MCF 10A (cell line): ENCODE data around the gene MICAL3. TPM values are rescaled to one million over a fixed set of nuclear protein-coding genes. Genes with fewer than 3 reads are reported as not detected.

Experiments
- BruUV-seq: library from RNA; stranded (reverse); fragments of 400-500 nt; replicated peaks from 2 replicates; lab custom pipeline; 2021; lab: Mats Ljungman, UMichigan
- CTCF ChIA-PET: fragments of 300-600 bp; sonication (Branson Sonifier 250); formaldehyde crosslinking; extraction: SDS; loops from one replicate; lab custom pipeline; 2021; ENCODE audit warnings: antibody characterized with exemption, inconsistent platforms; lab: Yijun Ruan, JAX
- POLR2A ChIA-PET: fragments of 300-600, 350-650 bp; sonication (Branson Sonifier 250); formaldehyde crosslinking; extraction: SDS; loops from one replicate; lab custom pipeline; 2020; ENCODE audit warnings: antibody characterized with exemption, inconsistent platforms; lab: Yijun Ruan, JAX
- DNase-seq: peaks from one replicate; pipeline ENCODE4 v3.0.0-alpha.2; 2018; ENCODE audit not compliant: unreplicated experiment
- H3K27ac Mint-ChIP-seq: one replicate; pipeline ENCODE4 v1.8.0; 2022; ENCODE audit warnings: mild to moderate bottlenecking, low read depth, mixed read lengths; ENCODE audit not compliant: unreplicated experiment
- H3K27me3 Mint-ChIP-seq: one replicate; pipeline ENCODE4 v1.8.0; 2022; ENCODE audit warnings: mixed read lengths; ENCODE audit not compliant: insufficient read depth, unreplicated experiment
- H3K36me3 Mint-ChIP-seq: one replicate; pipeline ENCODE4 v1.8.0; 2022; ENCODE audit warnings: mild to moderate bottlenecking, moderate library complexity, mixed read lengths; ENCODE audit not compliant: insufficient read depth, unreplicated experiment
- H3K4me1 Mint-ChIP-seq: one replicate; pipeline ENCODE4 v1.8.0; 2022; ENCODE audit warnings: mixed read lengths; ENCODE audit not compliant: insufficient read depth, unreplicated experiment
- H3K4me3 Mint-ChIP-seq: one replicate; pipeline ENCODE4 v1.8.0; 2022; ENCODE audit warnings: mild to moderate bottlenecking, moderate library complexity, mixed read lengths; ENCODE audit not compliant: unreplicated experiment
- H3K9me3 Mint-ChIP-seq: one replicate; pipeline ENCODE4 v1.8.0; 2022; ENCODE audit warnings: mixed read lengths; ENCODE audit not compliant: unreplicated experiment
- CTCF ChIP-seq: fragments of 200-600 bp; IDR thresholded peaks from one replicate; pipeline ENCODE4 v1.8.0; 2022; ENCODE audit warnings: antibody characterized with exemption, mild to moderate bottlenecking; ENCODE audit not compliant: unreplicated experiment
- intact Hi-C: fragments of 100-400 bp; cut with micrococcal nuclease; formaldehyde crosslinking; loops from 2 replicates; pipeline ENCODE4 v1.14.1; 2022
- total RNA-seq: library from RNA; stranded (reverse); gene quantifications from 2 replicates; pipeline ENCODE4 v1.2.3, GENCODE V29; 2022

MICAL3 gene
- total RNA-seq, 1 experiment from 2014 or later = 54.1 TPM

- Mint-ChIP-seq H3K27ac (no peak overlapping the region), H3K4me3 (no peak overlapping the region), H3K9me3 (no peaks in the 10 kb centered on the region), H3K4me1 (peaks cover 13% of the 10 kb centered on the region), H3K36me3 (peaks cover 19% of the 10 kb centered on the region), H3K27me3 (no peaks in the 10 kb centered on the region)
- ChIA-PET POLR2A (no interaction called here), CTCF (interaction anchor here (1.2 kb wide), 1 partner anchor 48 kb away, joined by 3 read pairs; no protein-coding TSS in a partner anchor)
- intact Hi-C loops = loop anchor here (5.0 kb wide), 1 partner anchor 232 kb away; no protein-coding TSS in a partner anchor
- no peak for DNase-seq
- no TSS peak for BruUV-seq
- TF ChIP-seq CTCF = no peak
These were observed 234.8 kb downstream of the MICAL3 start for GRCh38 chr22:17789379-17790200.

GRCh38 chr22:17788528-17789378, 235.6 kb downstream of the MICAL3 start:
- Mint-ChIP-seq H3K4me3 (no peak overlapping the region), H3K9me3 (no peaks in the 10 kb centered on the region), H3K36me3 (peaks cover 19% of the 10 kb centered on the region), H3K4me1 (peaks cover 13% of the 10 kb centered on the region), H3K27me3 (no peaks in the 10 kb centered on the region), H3K27ac (no peak overlapping the region)
- no peak for TF ChIP-seq CTCF
- intact Hi-C loops = loop anchor here (5.0 kb wide), 1 partner anchor 231 kb away; no protein-coding TSS in a partner anchor
- BruUV-seq = no TSS peak
- ChIA-PET POLR2A (interaction anchor here (0.9 kb wide), 1 partner anchor 14 kb away, joined by 4 read pairs; no protein-coding TSS in a partner anchor), CTCF (interaction anchor here (1.2 kb wide), 1 partner anchor 47 kb away, joined by 3 read pairs; no protein-coding TSS in a partner anchor)
- DNase-seq = no peak

- Mint-ChIP-seq H3K4me1 (peaks cover 13% of the 10 kb centered on the region), H3K9me3 (no peaks in the 10 kb centered on the region)
- CTCF ChIA-PET = interaction anchor here (0.6 to 3.8 kb wide), 3 partner anchors 45 to 269 kb away, joined by 3 to 36 read pairs (median 4); no protein-coding TSS in a partner anchor
These were observed 236.5 kb downstream of the MICAL3 start for GRCh38 chr22:17787716-17788330.

More at GRCh38 chr22:17787716-17788330, 236.5 kb downstream of the MICAL3 start:
- Mint-ChIP-seq H3K27ac (no peak overlapping the region), H3K27me3 (no peaks in the 10 kb centered on the region), H3K4me3 (no peak overlapping the region), H3K36me3 (peaks cover 19% of the 10 kb centered on the region)
- no peak for DNase-seq
- intact Hi-C loops = loop anchor here (5.0 kb wide), 1 partner anchor 231 kb away; no protein-coding TSS in a partner anchor
- POLR2A ChIA-PET = interaction anchor here (0.9 kb wide), 1 partner anchor 15 kb away, joined by 4 read pairs; no protein-coding TSS in a partner anchor
- BruUV-seq = no TSS peak
- no peak for TF ChIP-seq CTCF
